BJ (cell line): Measurements from ENCODE around the gene BCAS3. TPM values are rescaled to one million over a fixed set of nuclear protein-coding genes. Genes with fewer than 3 reads are reported as not detected.

ENCODE experiments used
- CTCF ChIA-PET: fragments of 350-600 bp; formaldehyde crosslinking; extraction: SDS; loops from one replicate; lab custom pipeline; 2021; ENCODE audit warnings: antibody characterized with exemption, inconsistent platforms; lab: Yijun Ruan, JAX
- POLR2A ChIA-PET: fragments of 300-600 bp; sonication (Branson Sonifier 250); formaldehyde crosslinking; extraction: SDS; loops from one replicate; lab custom pipeline; 2021; ENCODE audit warnings: antibody characterized with exemption; lab: Charles Lee
- DNase-seq: peaks from one replicate; pipeline ENCODE4 v3.0.0-alpha.2; 2011; ENCODE audit warnings: low read depth
- H3K27me3 ChIP-seq: 2 replicates; pipeline ENCODE4 v1.6.0; 2011; ENCODE audit warnings: low read length; ENCODE audit not compliant: control insufficient read depth, insufficient read depth
- H3K36me3 ChIP-seq: 2 replicates; pipeline ENCODE4 v1.5.1; 2011; ENCODE audit warnings: low read length; ENCODE audit not compliant: control insufficient read depth, insufficient read depth
- H3K4me3 ChIP-seq: 2 replicates; pipeline ENCODE4 v1.5.1; 2011; ENCODE audit warnings: low read depth, mild to moderate bottlenecking, control low read depth, low read length
- polyA plus RNA-seq: library from polyadenylated mRNA; depleted of rRNA; stranded (reverse); fragments of >200 nt; gene quantifications from 2 replicates; pipeline ENCODE4 v1.2.3, GENCODE V29; 2011
- TF ChIP-seq, protein P1 (sequence below): IDR thresholded peaks from 2 replicates; pipeline ENCODE4 v1.5.1; 2011; ENCODE audit warnings: low read depth, mild to moderate bottlenecking, control low read depth, inconsistent platforms, low read length, moderate library complexity; ENCODE audit not compliant: insufficient read depth

Gene BCAS3
- polyA plus RNA-seq, 1 experiment = 19.5 TPM

GRCh38 chr17:61330174-61331150 is 652.8 kb downstream of the BCAS3 start:
- TF ChIP-seq, protein P1, sequence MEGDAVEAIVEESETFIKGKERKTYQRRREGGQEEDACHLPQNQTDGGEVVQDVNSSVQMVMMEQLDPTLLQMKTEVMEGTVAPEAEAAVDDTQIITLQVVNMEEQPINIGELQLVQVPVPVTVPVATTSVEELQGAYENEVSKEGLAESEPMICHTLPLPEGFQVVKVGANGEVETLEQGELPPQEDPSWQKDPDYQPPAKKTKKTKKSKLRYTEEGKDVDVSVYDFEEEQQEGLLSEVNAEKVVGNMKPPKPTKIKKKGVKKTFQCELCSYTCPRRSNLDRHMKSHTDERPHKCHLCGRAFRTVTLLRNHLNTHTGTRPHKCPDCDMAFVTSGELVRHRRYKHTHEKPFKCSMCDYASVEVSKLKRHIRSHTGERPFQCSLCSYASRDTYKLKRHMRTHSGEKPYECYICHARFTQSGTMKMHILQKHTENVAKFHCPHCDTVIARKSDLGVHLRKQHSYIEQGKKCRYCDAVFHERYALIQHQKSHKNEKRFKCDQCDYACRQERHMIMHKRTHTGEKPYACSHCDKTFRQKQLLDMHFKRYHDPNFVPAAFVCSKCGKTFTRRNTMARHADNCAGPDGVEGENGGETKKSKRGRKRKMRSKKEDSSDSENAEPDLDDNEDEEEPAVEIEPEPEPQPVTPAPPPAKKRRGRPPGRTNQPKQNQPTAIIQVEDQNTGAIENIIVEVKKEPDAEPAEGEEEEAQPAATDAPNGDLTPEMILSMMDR = no peak
- Histone ChIP-seq H3K27me3 (no peaks in the 10 kb centered on the region; the same call in 1 of the 2 replicates), H3K36me3 (no peaks in the 10 kb centered on the region), H3K4me3 (no peak overlapping the region)
- ChIA-PET POLR2A (no interaction called here), CTCF (no interaction called here)
- DNase-seq = no peak

GRCh38 chr17:61331178-61331577 is 653.5 kb downstream of the BCAS3 start:
- TF ChIP-seq, protein P1 = no peak
- CTCF ChIA-PET = no interaction called here
- POLR2A ChIA-PET = no interaction called here

DNA sequence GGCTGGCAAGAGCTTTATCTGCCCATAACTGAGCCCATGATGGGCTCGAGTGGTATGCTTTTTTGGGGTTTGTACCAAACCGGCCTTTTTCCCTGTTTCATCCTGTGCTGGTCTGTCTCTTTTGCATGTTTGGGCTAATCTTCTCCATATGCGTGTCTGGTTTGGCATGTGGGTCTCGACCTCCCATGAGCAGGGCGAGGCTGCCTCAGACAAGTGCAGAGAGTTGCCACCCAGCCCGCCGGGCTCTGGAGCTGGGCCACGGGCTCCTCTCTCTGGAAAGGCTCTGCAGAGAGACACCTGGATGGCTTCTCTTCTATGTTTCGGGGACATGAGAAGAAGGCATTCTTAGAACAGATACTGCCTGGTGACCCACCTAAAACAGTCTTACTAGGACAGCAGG is 654.2 kb downstream of the BCAS3 start:
- Histone ChIP-seq H3K4me3 (no peak overlapping the region), H3K27me3 (no peaks in the 10 kb centered on the region; the same call in 1 of the 2 replicates), H3K36me3 (no peaks in the 10 kb centered on the region)
- no peak for DNase-seq
- CTCF ChIA-PET = interaction anchor here (2.5 kb wide), 1 partner anchor 8 kb away, joined by 7 read pairs; no protein-coding TSS in a partner anchor
- TF ChIP-seq, protein P1 = no peak
- POLR2A ChIA-PET = no interaction called here

More at GRCh38 chr17:61331178-61331577, 653.5 kb downstream of the BCAS3 start:
- no peak overlapping the region for H3K4me3 ChIP-seq
- no peaks in the 10 kb centered on the region; the same call in 1 of the 2 replicates for H3K27me3 ChIP-seq
- H3K36me3 ChIP-seq = no peaks in the 10 kb centered on the region
- DNase-seq = no peak

DNA sequence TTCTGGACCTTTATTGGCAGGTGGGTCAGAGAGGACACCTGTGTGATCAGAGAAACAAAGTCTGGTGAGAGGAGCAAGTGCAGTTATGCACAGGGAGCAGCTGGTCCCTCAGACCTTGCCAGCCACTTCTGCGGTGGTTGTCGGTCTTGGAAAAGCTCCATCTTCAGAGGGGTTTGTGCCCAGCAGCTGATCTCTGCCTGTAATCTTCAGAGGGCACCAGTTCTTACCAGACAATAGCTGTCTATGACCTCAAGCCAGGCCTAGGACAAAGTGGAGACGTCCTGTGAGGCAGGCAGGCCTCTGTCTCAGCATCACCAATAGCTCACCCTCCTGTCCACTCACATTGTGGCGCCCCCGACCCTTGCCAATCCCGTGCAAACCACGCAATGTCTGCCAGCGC is 655.5 kb downstream of the BCAS3 start:
- ChIA-PET POLR2A (no interaction called here), CTCF (interaction anchor here (2.5 kb wide), 1 partner anchor 10 kb away, joined by 7 read pairs; no protein-coding TSS in a partner anchor)
- Histone ChIP-seq H3K36me3 (no peaks in the 10 kb centered on the region), H3K4me3 (no peak overlapping the region), H3K27me3 (no peaks in the 10 kb centered on the region; the same call in 1 of the 2 replicates)
- TF ChIP-seq, protein P1 = no peak
- no peak for DNase-seq

- POLR2A ChIA-PET = no interaction called here
- DNase-seq = no peak
- no peaks in the 10 kb centered on the region; the same call in 1 of the 2 replicates for H3K27me3 ChIP-seq
- H3K36me3 ChIP-seq = no peaks in the 10 kb centered on the region
- no peak overlapping the region for H3K4me3 ChIP-seq
- TF ChIP-seq, protein P1 = no peak
- CTCF ChIA-PET = interaction anchor here (1.2 kb wide), 2 partner anchors 14 to 76 kb away, joined by 3 to 4 read pairs; no protein-coding TSS in a partner anchor
Measured at GRCh38 chr17:61334673-61335072, 657.0 kb downstream of the BCAS3 start.
